NCI-H187 treated with DMSO at 0.1 percent for 48 hours (cell line): Measurements from ENCODE around the gene DCAF4L1.

Experiments
- DNase-seq: peaks from one replicate; lab custom pipeline; 2025; lab: John Stamatoyannopoulos, UW

DCAF4L1 gene

GRCh38 chr4:41981456-41981855, at the start of gene DCAF4L1:
Gene DCAF4L1 (plus strand): TSS chr4:41981756. CDS start chr4:41981793, 37 bp downstream.
- no peak for DNase-seq

DNA sequence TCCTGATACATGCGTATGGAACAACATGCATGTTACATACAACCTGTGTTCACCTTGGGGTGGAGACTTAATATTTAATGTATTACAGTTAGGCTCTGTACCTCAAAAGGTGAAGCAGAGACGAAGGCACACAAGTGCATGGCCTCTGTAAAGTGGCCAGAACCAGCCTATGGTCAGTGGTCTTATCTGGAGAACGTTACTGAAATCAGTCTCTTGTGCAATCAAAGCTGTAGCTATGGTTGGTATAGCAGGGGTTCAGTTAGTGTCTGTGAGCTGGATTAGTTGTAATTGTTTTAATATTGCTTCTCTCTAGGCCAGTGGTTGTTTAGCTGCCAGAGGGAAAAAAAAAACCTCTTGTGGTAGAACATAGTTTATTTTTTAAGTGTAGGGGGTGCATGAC, 48.6 kb upstream of the DCAF4L1 start:
- no peak for DNase-seq

DNA sequence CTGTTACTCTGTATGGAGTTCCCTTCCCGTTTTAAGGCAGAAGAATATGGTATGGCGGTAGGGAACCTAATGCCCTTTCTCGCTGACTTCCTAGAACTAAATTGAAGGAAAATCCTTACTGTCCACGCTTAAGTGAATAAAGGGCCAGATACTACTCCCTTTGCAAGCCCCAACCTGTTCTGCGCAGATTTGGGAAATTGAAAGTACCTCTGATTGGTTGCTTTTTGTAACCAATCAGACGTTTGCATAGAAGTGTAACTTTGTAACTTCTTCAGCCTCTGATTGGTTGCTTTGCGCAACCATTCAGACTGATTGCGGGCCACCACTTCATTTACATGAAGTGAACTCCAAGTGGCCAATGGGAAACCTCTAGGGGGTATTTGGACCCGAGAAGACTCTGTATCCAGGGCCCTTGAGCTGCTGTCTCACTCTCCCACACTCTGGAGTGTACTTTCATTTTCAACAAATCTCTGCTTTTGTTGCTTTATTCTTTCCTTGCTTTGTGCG, 47.5 kb upstream of the DCAF4L1 start:
- no peak for DNase-seq

- DNase-seq = no peak
Observed at GRCh38 chr4:41934514-41934900, 47.0 kb upstream of the DCAF4L1 start.

GRCh38 chr4:41934901-41935651, 46.5 kb upstream of the DCAF4L1 start, which contains the start of gene TMEM33:
Gene TMEM33 (plus strand): TSS chr4:41935429. CDS start chr4:41935485, 56 bp downstream.
- DNase-seq = peak; percentile 80

- DNase-seq = no peak
Observed at GRCh38 chr4:41935652-41936021, 45.9 kb upstream of the DCAF4L1 start.

DNA sequence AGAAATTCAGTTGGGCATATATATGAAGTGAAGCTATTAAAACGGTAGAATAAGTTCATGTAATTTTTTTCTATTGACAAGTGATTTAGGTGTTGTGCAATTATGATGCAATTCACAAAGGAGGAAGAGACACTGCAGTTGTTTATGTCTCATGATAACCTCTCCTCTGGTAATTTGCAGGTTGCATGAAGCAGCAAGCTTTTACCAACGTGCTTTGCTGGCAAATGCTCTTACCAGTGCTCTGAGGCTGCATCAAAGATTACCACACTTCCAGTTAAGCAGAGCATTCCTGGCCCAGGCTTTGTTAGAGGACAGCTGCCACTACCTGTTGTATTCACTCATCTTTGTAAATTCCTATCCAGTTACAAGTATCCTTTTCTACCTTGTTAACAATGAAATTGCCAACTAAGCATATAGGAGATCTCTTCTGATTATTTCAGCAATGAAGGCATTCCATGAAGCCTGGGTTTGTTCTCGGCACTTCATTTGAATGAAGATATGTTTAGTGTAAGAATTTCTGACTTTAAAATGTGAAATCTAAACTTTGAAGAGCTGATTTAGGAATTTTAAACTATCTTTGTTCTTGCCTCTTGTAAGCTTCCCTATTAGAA, 42.4 kb upstream of the DCAF4L1 start:
- DNase-seq = no peak

DNA sequence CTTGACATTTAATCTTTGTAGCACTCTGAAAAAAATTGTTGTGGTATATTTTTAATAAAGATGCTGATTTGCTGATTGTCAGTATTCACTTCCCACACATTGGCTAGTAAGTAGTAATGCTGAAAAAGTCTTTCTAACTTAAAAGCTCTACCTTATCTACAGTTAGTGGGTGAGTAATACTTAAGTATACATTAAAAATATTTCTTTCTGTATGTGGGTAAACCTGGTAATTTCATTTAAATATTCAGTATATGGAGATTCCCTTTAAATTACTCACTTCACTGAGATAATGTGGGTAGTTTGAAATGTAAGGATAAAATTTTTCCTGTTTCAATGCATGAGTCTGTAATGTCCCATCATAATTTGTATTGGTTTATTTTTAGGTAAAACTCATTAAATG, 40.7 kb upstream of the DCAF4L1 start:
- no peak for DNase-seq

- DNase-seq = no peak
Observed at GRCh38 chr4:41943506-41943905, 38.0 kb upstream of the DCAF4L1 start.

DNA sequence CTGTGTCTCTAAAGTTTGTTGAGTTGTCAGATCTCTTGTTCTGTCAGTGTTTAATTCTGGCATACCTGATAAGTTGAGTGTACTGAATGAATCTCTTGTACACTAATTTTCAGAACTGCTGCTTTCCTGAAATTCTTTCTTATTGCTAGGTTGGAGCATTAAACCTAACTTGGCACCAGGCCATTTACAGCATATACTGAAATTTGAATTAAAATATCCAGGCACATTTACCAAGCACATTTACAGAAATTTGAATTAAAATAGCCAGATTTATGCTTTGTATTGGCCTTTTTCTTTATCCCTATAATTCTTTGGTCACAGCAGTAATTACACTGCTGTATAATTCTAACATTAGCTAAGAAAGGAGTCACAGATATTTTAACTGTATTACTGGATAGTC, 37.5 kb upstream of the DCAF4L1 start:
- no peak for DNase-seq

DNA sequence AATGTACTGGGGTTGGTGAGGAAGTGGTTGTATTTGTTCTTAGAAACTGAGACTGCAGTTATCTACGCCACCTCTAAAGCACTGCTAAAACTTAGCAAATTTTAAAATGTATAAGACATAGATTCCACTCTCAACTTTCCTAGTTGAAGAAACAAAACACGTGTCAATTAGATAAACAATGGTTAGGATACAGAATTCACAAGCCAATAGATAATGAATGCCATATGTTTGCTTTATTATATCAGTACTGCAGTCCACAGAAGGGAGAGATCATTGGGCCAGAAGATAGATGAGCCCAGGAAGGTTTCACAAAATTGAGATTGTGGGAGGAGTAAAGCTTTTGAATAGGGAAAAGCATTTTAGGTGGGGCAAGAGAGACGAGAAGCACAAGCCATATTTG, 32.0 kb upstream of the DCAF4L1 start:
- no peak for DNase-seq

- DNase-seq = no peak
Observed at GRCh38 chr4:41957634-41958033, 23.9 kb upstream of the DCAF4L1 start.

DNA sequence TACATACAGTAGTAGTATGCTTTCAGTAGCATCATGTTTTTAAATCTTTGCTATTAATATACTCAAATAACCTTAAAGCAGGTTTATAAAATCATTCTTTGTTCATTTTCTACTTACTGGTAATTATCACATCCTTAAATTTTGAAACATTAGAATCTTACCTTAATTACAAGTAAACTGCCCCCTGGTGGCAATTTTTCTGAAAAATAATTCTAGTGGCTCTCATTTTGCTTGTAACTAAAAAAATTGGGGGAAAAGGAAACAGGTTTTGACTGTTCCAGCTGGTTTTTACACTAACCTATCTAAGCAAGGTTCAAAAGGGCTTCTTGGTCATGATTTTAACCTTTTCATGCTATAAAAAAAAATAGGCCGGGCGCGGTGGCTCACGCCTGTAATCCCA, 18.5 kb upstream of the DCAF4L1 start:
- DNase-seq = no peak

- DNase-seq = no peak
Observed at GRCh38 chr4:41964401-41964800, 17.2 kb upstream of the DCAF4L1 start.

DNA sequence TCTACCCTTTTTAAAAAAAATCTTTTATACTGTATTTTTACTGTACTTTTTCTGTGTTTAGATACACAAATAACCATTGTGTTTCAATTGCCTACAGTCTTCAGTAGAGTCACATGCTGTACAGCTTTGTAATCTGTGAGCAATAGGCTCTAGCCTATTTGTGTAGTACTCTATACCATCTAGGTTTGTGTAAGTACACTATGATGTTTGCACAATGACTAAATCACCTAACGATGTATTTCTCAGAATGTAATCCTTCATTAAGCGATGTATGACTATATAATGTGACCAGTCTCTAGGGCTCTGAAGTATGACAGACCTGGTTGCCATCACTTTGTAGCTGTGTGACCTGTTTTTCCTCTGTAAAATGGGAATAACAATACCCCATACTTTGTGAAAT, 14.2 kb upstream of the DCAF4L1 start:
- DNase-seq = no peak

DNA sequence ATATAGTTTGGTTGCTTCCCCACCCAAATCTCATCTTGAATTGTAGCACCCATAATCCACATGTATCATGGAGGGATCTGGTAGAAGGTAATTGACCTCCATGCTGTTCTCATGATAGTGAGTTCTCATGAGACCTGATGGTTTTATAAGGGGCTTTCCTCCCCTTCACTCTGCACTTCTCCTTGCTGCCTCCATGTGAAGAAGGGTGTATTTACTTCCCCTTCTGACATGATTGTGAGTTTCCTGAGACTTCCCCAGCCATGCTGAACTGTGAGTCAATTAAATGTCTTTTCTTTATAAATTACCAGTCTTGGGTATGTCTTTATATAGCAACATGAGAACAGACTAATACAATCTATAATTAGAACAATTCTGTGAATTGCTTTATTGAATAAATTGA, 11.9 kb upstream of the DCAF4L1 start:
- DNase-seq = no peak

- no peak for DNase-seq
Observed at GRCh38 chr4:41975341-41975740, 6.2 kb upstream of the DCAF4L1 start.

DNA sequence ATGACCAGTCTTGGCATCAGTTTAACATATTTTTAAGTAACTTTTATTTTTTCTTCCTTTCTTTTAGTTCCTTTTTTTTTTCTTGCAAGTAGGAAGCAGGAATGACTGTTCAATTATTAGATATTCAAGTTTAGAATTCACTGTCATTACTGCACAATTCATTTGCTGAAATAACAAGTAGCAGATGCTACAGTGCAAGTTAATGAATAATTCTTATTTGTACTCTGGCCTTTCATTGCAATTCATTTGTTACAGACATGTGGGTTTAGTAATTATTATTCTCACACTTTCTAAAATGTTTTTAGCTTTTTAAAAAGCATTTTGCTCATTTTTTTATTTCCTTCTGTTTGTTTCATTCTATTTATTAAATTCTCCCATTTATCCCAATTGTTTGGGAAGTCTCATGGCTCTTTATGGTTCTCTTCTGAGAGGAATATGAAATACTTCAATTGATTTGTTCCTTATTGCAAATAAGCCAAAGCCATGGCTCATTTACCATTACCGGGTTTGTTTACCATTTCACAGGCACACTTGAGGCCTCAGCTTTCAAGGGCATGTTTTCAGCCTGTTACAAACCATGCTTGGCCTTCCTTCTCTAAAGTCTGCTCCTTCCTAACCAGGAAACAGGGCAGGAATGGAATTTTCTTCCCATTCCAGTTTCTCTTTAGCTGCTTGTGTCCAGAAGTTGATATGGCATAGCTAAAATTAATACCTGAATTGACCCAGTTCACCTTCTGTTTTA, 4.6 kb upstream of the DCAF4L1 start:
- DNase-seq = peak; percentile 20

DNA sequence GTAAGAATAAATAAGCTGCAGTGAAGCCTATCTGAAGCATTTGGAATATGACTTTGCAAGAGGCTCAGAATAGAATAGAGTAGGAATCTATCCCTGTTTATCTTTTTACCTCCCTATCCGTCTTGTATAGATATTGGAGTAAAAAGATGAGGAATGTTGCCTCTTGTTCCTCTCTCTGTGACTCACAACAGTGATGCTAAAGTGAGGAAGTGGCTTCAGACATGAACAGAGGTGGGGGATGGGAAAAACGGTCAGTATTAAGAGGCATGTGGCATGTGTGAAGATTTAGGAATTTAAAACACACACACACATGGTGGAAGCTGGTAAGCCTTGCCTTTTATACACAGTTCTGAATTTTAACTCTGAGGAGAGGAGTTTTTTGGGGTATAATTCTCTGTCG, 3.8 kb upstream of the DCAF4L1 start:
- DNase-seq = no peak

DNA sequence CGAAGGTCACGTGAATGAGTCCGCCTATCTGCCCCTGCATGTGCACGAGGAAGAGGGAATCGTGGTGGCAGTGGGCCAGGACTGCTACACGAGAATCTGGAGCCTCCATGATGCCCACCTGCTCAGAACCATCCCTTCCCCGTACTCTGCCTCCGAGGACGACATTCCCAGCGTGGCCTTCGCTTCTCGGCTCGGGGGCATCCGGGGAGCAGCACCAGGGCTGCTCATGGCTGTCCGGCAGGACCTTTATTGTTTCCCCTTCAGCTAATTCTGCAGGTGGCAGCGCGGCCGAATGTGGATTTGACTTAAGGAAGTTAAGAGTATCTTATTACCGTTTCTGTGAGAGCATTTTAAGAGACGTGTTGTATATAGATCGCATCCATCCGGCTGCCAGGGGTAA, 1.2 kb downstream of the DCAF4L1 start:
- no peak for DNase-seq

- no peak for DNase-seq
Observed at GRCh38 chr4:41985151-41985550, 3.6 kb downstream of the DCAF4L1 start.

- no peak for DNase-seq
Observed at GRCh38 chr4:41989994-41990364, 8.4 kb downstream of the DCAF4L1 start.
